ENCODE results near the gene MYLIP.

The MYLIP gene

DNA sequence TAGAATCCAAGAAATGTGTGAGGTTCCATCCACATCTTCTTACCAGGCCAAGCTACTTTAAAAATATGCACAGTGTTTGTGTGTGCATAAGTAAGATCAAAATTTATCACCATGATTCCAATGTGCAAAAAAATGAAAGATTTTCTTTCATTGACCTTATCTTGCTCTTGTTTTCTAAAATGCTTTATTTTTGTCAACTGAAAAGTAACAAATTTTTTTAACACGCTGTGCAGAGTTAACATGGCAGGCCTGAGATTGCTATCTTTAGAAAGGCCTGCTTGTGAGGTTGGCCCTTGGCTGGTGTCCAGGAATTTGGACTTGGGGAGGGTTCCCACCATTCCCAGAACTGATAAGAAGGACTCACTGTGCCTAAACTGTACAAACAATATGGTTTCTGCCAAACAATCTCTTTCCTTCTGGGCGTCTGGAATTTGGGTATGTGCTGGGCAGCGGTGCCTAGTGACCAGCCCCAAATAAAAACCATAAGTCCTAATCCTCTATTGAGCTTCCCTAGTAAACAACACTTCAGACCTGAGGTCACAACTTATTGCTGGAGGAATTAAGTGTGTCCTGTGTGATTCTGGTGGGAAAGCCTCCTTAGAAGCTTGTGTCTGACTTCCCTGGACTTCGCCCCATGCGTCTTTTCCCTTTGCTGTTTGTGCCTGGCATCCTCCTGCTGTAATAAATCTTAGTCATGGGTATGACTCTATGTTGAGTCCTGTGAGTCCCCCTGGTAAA is 19.8 kb upstream of the MYLIP start:
- Histone ChIP-seq H3K9ac (ENCODE audit: low read length) (no peak overlapping the region), H2AFZ (ENCODE audit: low read length) (no peak overlapping the region), H3K9me3 (replicated peaks; ENCODE audit: insufficient read depth, low read length) (no peaks in the 10 kb centered on the region), H4K20me1 (ENCODE audit: insufficient read depth, low read length) (no peaks in the 10 kb centered on the region), H3K4me2 (ENCODE audit: low read depth, low read length) (no peak overlapping the region), H3K27ac (ENCODE audit: low read length) (no peak overlapping the region), H3F3A (ENCODE audit: insufficient read depth, low read length) (no peaks in the 10 kb centered on the region), H3K4me3 (ENCODE audit: low read length) (no peak overlapping the region), H3K9me2 (replicated peaks; ENCODE audit: insufficient read depth, low read length) (no peaks in the 10 kb centered on the region), H3K4me1 (ENCODE audit: low read length) (no peaks in the 10 kb centered on the region), H3K36me3 (replicated peaks; ENCODE audit: insufficient read depth, low read length) (no peaks in the 10 kb centered on the region), H3K27me3 (replicated peaks; ENCODE audit: insufficient read depth, low read length) (no peaks in the 10 kb centered on the region), H3K79me2 (ENCODE audit: low read length) (no peaks in the 10 kb centered on the region)
- DNase-seq, result no peak
- no peak for TF ChIP-seq EZH2phosphoT487 (IDR thresholded peaks at IDR 0.05; ENCODE audit: low read length)
- TF ChIP-seq, protein P1, sequence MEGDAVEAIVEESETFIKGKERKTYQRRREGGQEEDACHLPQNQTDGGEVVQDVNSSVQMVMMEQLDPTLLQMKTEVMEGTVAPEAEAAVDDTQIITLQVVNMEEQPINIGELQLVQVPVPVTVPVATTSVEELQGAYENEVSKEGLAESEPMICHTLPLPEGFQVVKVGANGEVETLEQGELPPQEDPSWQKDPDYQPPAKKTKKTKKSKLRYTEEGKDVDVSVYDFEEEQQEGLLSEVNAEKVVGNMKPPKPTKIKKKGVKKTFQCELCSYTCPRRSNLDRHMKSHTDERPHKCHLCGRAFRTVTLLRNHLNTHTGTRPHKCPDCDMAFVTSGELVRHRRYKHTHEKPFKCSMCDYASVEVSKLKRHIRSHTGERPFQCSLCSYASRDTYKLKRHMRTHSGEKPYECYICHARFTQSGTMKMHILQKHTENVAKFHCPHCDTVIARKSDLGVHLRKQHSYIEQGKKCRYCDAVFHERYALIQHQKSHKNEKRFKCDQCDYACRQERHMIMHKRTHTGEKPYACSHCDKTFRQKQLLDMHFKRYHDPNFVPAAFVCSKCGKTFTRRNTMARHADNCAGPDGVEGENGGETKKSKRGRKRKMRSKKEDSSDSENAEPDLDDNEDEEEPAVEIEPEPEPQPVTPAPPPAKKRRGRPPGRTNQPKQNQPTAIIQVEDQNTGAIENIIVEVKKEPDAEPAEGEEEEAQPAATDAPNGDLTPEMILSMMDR (IDR thresholded peaks at IDR 0.05; ENCODE audit: low read length), result no peak

DNA sequence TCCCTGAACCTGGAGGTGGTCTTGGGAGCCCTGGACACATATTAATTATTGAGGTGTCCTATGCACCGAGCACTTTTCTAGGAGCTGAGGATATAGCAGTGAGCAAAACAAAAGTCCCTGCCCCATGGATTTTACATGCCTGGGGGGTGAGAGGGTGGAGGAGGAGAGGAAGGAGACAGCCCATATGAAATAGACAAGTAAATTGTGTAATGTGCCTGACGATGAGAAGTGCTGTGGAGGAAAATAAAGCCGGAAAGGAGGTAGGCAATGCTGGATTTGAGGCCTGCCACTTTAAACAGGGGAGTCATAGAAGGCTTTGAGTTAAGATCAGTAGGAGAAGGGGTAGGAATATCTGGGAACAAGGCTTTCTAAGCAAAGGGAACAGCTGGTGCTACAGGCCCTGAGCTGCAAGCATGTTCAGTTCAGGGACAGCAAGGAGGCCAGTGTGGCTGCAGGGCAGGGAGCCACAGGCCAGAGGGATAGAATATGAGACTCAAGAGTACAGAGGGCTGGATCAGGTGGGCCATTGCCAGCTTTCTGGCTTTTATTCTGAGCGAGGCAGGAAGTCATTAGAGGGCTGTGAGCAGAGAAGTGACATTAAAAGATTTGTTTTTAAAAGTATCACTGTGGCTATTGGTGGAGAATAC is 19.1 kb upstream of the MYLIP start:
- H4K20me1 ChIP-seq (ENCODE audit: insufficient read depth, low read length), result no peaks in the 10 kb centered on the region
- H3K36me3 ChIP-seq (replicated peaks; ENCODE audit: insufficient read depth, low read length), result no peaks in the 10 kb centered on the region
- no peak overlapping the region for H2AFZ ChIP-seq (ENCODE audit: low read length)
- no peaks in the 10 kb centered on the region for H3F3A ChIP-seq (ENCODE audit: insufficient read depth, low read length)
- no peak overlapping the region for H3K27ac ChIP-seq (ENCODE audit: low read length)
- H3K4me2 ChIP-seq (ENCODE audit: low read depth, low read length), result no peak overlapping the region
- no peaks in the 10 kb centered on the region for H3K9me3 ChIP-seq (replicated peaks; ENCODE audit: insufficient read depth, low read length)
- H3K4me1 ChIP-seq (ENCODE audit: low read length), result no peaks in the 10 kb centered on the region
- H3K9ac ChIP-seq (ENCODE audit: low read length), result no peak overlapping the region
- H3K27me3 ChIP-seq (replicated peaks; ENCODE audit: insufficient read depth, low read length), result no peaks in the 10 kb centered on the region
- H3K9me2 ChIP-seq (replicated peaks; ENCODE audit: insufficient read depth, low read length), result no peaks in the 10 kb centered on the region
- DNase-seq, result no peak
- TF ChIP-seq EZH2phosphoT487 (IDR thresholded peaks at IDR 0.05; ENCODE audit: low read length) (no peak), EZH2 (optimal IDR thresholded peaks at IDR 0.05; ENCODE audit: low read depth, low read length) (no peak)
- TF ChIP-seq, protein P1 (IDR thresholded peaks at IDR 0.05; ENCODE audit: low read length), result no peak
- no peaks in the 10 kb centered on the region for H3K79me2 ChIP-seq (ENCODE audit: low read length)
- H3K4me3 ChIP-seq (ENCODE audit: low read length), result no peak overlapping the region

DNA sequence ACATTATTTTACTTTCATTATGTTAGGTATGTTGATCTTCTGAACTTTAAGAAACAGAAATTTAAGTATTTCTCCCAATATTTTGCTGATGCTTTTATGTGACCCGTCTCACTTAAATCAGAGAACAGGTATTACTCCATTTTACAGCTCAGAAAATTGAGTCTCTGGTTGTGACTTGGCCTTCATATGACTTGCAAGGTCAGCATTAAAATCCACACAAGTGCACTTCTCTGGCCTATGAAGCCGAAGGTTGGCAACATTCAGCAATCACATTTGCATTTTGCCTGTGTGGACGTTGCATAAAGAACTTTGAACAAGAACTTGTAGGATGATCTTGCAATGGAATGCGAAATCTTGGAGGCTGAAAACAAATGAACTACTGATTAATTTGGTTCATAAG is 10.1 kb upstream of the MYLIP start:
- no peak for DNase-seq
- no peak overlapping the region for H3K4me3 ChIP-seq (ENCODE audit: low read length)
- no peaks in the 10 kb centered on the region for H3K9me3 ChIP-seq (replicated peaks; ENCODE audit: insufficient read depth, low read length)
- H4K20me1 ChIP-seq (ENCODE audit: insufficient read depth, low read length), result no peaks in the 10 kb centered on the region
- TF ChIP-seq EZH2phosphoT487 (IDR thresholded peaks at IDR 0.05; ENCODE audit: low read length) (no peak), EZH2 (optimal IDR thresholded peaks at IDR 0.05; ENCODE audit: low read depth, low read length) (no peak)
- TF ChIP-seq, protein P1 (IDR thresholded peaks at IDR 0.05; ENCODE audit: low read length), result no peak
- H3K4me2 ChIP-seq (ENCODE audit: low read depth, low read length), result no peak overlapping the region
- no peak overlapping the region for H3K27ac ChIP-seq (ENCODE audit: low read length)
- no peaks in the 10 kb centered on the region for H3K9me2 ChIP-seq (replicated peaks; ENCODE audit: insufficient read depth, low read length)
- no peak overlapping the region for H3K9ac ChIP-seq (ENCODE audit: low read length)
- no peaks in the 10 kb centered on the region for H3K4me1 ChIP-seq (ENCODE audit: low read length)
- no peaks in the 10 kb centered on the region for H3F3A ChIP-seq (ENCODE audit: insufficient read depth, low read length)
- no peaks in the 10 kb centered on the region for H3K27me3 ChIP-seq (replicated peaks; ENCODE audit: insufficient read depth, low read length)
- no peaks in the 10 kb centered on the region for H3K36me3 ChIP-seq (replicated peaks; ENCODE audit: insufficient read depth, low read length)
- no peaks in the 10 kb centered on the region for H3K79me2 ChIP-seq (ENCODE audit: low read length)
- no peak overlapping the region for H2AFZ ChIP-seq (ENCODE audit: low read length)

Data from MM.1S (cell line).